Embryonic facial prominence (tissue), 1 donor: ENCODE results near the gene PSMD3.
A peak's percentile ranks its signal among the peaks of the same experiment; 100 is the strongest.

Source experiments
- DNase-seq: peaks from one replicate; pipeline ENCODE4 v3.0.0-alpha.2; 2016; ENCODE audit errors: extremely low spot score

Gene PSMD3

DNA sequence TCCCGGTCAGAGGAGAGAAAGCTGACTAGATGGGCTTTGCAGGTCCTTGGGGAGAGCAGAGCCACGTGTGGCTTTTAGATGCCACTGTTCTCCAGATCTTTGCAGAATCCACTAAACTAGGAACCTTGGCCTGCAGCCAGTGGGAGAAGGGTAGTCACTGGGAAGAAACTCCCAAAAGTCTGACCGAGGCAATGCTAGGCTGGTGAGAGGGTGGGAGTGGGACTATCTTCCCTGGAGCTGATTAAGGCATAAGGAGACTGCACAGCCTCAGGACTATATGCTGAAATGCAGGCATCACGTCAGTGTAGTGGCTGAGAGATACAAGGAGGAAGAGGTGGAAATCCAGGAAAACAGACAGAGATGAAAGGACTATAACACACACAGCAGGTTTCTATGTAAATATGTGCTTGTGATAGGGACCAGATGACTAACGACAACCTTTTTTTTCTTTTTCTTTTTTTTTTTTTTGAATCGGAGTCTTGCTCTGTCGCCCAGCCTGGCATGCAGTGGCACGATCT, 20.0 kb upstream of the PSMD3 start:
- no peak for DNase-seq

DNA sequence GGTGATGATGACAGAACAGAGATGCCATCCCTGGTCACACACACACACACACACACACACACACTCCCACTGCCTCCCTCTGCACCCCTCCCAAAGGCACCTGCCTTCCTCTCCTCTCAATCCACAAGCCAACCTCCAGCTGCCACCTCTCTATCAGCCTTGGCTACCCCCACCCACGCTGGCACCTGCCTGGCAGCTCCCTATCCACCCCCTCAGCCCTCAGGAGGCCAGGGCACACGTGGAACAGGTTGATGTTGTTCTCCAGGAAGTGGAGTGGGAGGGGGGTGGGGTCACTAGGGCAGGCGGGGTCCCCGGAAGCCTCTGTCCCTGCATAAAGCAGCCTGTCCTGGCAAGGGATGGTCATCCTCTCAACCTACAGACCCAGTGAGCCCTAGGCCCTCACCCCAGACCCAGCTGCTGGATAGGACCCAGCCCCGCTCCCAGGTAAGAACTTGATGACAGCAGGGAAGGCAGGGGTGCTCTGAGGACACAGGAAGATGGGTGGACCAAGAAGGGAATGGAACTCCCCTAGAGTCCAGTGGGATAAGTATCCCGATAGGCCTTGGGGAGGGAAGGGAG, 17.9 kb upstream of the PSMD3 start, which contains the start of gene GSDMA:
TSS of gene GSDMA (plus strand) at position 363 of the 579 bp plus-strand sequence. CDS start 2,684 bp downstream, outside the sequence.
- no peak for DNase-seq

DNA sequence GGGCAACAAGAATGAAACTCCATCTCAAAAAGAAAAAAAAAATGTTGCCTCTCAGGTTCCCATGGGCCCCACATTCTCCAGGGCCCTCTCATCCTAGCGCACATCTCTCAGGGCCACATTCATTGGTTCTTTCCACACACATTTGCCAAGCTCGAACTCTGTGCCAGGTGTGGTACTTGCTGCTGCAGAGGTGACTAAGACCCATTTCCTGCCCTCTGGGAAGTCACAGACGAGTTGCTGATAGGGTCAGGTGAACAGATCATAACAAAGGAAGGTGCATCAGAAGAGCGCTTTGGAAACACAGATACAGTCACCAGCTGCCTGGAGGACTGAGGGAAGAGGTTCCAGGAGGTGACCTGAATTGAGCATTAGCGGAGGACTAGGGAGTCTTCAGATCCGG, 16.8 kb upstream of the PSMD3 start:
- DNase-seq: no peak

DNA sequence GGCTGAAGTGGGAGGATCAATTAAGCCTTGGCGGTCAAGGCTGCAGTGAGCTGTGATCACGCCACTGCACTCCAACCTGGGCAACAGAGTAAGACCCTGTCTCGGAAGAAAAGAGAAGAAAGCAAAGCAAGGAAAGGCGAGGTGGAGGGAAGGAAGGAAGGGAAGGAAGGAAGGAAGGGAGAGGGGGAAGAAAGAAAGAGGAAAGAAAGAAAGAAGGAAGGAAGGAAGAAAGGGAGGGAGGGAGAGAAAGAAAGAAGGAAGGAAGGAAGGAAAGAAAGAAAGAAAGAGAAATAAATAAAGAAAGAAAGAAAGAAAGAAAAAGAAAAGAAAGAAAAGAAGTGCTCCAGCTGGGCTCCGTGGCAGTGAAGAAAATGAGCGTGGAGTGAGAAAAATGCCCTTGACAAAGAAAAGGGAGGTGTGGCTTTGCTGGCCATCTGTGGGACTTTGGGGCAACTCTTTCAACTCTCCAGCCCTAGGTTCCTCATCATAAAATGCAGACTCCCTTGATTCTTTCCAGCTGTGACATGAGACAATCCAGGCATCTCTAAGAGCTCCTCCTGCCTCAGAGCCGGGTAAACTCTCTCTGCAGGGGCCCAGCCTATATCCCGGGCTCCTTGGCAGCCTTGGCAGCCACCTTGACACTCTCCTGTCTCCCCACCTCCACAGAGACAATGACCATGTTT, 15.4 kb upstream of the PSMD3 start:
- no peak for DNase-seq

DNA sequence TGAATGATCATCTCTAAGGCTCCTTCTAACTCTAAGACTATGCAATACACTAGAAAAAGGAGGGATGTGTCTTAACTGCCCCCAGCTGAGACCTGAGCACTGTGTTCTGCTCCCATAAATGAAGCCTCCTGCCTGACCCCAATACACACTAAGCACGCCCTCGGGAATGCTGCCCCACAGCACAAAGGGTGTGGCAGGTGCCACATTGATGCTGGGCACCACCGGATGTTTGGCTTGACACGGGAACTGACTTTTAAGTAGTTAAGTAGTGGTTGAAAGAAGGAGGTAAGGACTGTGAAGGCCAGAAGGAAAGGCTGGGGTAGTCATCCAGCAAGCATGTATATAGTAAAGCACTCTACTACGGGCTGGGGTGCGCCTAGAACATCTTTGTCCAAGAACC, 13.8 kb upstream of the PSMD3 start:
- no peak for DNase-seq

DNA sequence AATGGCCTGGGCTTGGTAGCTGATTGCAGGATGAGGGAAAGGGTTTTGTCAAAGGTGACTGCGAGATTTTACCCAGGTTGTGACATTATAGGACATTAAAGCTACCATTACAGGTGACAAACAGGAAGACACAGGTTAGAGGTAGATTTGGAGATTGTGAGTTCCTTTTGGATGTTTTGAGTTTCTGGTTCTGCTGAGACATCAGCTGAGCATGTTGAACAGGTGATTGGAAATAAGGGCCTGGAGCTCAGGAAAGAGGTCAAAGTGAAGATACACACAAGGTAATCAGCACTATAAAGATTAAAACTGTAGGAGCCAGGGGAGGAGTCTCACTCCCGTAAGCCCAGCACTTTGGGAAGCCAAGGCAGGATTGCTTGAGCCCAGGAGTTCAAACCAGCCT, 11.8 kb upstream of the PSMD3 start:
- DNase-seq: no peak

DNA sequence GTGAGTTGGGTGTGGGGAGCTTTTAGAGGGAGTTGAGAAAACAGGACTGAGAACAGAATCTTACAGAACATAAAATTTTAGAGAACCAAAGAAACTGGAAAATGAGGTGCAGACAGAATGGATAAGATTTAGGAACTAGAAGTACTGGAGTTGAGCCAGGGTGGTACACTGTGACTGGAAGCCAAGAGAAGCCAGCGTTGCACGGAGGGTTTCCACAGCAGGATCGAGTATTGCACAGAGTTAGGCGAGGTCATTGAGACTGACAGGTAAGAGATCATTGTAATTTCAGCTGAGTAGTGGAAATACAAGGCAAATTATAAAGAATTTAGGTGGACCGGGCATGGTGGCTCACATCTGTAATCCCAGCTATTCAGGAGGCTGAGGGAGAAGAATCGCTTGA, 11.2 kb upstream of the PSMD3 start:
- no peak for DNase-seq

DNA sequence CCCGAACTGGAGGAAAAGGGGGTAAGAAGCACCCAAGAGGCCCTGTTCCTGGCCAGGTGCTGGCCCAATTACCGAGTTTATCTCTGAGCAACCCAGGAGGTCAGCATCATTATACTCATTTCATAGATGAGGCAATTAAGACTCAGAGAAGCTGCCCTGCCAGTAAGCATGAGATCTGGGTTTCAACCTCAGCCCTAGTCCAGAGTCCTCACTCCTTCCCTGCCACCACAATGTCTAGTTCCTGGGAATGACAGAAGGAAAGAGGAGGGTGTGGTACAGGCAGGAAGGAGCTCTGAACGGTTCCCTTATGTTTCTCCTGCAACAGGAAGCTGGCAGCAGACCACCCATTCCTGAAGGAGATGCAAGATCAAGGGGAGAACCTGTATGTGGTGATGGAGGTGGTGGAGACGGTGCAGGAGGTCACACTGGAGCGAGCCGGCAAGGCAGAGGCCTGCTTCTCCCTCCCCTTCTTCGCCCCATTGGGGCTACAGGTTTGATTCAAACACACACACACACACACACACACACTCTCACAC, 10.4 kb upstream of the PSMD3 start:
- no peak for DNase-seq

DNA sequence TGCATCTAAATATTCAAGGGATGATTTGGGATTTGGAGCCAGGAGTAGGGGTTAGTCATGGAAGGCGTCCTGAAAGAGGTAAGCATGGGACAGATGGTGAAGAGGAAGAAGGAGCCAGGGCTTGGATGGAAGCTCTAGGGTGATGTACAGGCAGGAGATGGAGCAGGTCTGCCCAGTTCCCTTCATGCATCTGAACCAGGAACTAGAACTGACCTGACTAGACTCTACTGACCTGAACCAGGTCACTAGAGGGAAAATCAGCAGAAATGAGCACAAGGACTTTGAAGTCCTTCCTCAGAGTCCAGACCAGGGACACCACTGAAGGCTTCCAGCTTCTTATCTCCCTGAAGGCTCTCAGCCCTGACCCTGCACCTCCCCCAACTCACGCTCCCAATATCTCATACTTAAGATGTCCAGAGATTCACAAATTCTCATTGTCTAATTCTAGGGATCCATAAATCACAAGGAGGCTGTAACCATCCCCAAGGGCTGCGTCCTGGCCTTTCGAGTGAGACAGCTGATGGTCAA, 9.5 kb upstream of the PSMD3 start:
- no peak for DNase-seq

DNA sequence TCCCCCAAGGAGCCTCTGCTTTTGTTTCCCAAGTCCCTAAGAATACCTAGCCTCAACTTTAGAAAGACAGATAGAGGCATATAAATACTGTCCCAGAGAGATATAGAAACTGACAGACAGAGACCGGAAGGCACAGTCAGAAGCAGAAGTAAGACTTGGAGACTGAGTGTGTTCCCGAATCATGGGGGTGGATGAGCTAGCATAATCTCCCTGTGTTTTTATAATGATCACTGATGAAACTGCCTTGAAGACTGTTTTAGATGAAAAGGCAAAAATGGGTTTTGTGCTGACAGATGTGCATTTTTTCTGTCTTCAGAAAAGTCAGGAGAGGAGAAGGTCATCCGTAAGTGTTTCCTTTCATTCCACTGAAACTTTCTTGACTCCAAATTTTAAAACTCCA, 8.3 kb upstream of the PSMD3 start:
- no peak for DNase-seq

DNA sequence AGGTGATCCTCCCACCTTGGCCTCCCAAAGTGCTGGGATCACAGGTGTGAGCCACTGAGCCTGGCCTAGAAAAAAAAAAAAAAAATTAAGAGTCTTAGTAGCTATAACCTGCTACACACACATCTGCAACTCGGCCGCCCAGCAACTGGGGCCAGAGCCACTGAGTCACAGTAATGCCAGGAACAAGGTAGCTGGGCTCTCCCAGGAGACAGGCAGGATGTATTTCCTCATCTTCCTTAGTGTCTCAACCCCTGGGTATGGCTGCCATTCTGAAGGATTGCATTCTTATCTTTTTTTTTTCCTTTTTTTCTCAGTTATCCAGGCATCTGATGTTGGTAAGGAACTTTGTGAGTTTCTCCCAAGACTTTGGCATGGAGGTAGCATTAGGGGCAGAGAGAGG, 7.1 kb upstream of the PSMD3 start:
- DNase-seq: no peak

DNA sequence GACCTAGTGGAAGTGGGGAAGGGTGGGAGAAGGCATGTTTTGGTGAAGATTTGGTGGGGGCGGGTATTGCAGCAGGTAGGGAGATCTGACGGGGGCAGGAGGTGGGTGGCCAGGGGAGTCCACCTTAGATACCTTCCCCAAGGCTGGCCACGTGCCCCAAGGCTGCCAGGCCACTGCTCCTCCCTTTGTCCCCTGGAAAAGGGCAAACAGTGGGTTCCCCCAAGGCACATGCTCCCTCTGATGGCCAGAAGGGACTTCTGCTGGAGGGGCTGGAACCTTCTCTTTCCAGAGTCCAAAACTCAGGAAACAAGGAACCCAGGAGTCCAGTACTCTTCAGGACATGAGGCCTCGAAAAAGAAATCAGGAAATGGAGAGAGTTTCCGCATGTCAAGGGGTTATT, 6.2 kb upstream of the PSMD3 start:
- DNase-seq: no peak

DNA sequence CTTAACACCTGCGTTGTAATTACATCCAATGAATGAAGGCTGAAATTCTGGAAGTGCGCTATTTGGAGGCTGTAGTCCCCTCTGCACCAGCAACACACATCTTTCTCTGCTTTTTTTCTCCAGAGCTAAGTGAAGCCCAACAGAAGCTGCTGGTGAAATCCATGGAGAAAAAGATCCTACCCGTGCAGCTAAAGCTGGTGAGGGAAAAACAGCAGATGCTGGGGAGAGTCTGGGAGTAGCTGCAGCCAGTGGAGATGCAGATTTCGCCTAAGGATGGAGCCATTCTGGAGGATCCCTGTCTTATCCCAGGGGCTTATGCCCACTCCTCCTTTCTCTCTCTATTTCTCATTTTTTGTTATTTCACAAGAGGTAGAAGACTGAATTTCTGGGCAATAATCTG, 4.8 kb upstream of the PSMD3 start:
- no peak for DNase-seq

DNA sequence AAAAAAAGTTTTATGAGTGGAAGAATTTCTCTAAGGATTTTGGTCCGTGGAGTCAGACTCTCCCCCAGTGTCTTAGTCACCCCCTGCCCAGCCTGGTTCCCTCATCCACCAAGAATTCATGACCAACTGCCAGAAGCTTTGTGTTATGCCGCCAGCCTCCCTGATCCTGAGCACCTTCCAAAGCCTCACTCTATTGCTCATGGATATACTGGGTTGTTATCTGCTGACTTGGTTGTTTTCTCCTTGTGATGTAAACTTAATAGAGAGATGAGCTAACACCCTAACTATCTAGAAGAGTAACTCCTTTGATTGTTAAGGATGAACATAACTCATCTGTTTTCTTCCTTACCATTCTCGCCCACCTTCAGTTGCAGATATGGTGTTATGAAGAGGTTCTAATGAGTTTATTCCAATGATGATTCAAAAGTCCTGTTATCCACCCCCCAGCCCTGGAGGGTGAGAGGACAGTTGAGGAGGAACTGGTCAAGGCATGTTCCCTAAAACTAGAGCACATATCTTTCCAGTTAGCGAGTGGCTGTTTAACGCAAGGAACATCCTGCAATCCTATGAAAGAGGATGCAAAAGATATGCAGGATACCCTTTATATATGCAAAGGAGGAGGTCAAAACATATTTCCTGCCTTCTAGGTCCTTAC, 1.5 kb upstream of the PSMD3 start:
- no peak for DNase-seq

DNA sequence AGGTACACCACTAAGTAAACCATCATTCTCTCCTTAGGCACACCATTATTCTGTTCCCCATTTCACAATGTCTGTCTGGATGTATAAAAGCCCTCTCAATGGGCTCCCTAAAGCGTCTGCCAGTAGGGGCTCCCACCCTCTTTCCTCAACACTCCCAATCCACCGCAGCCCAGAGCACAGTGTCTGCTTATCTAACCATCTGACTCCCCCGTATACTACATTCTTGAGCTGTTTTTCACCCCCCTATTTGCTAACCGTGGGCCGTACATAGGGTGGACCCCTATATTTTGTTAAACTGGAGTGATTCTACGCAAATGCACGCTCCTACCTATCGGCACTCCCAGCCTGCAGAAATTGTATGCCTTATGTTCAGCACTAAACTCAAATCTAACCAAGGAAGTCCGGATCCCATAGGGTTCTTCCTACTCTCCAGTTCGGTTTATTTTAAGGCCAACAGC, 685 bp upstream of the PSMD3 start:
- peak; percentile 40 for DNase-seq

DNA sequence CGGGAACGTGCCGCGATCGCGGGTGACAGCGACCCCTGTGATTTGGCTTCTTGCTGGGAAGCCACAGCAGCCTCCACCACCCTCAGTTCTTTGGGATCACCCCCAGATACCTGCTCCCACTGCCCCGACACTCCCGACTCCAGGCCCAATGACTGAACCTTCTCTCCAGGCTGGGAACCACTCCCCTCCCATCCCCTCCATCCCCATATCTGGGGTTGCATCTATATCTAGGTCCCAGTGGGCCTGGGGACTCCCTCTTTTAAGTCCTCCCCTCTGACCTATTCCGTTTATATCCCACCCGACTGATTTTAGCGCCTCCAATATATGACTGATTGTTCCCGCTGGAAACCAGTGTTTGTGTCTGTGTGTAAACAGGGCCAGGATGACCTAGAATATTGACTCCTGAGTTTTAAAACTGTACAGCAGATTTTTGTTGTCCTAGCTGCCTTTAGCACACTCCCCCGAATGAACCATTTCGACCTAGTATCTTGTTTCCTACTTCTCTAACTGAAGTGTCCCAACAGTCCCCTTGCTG, 667 bp downstream of the PSMD3 start:
- no peak for DNase-seq

DNA sequence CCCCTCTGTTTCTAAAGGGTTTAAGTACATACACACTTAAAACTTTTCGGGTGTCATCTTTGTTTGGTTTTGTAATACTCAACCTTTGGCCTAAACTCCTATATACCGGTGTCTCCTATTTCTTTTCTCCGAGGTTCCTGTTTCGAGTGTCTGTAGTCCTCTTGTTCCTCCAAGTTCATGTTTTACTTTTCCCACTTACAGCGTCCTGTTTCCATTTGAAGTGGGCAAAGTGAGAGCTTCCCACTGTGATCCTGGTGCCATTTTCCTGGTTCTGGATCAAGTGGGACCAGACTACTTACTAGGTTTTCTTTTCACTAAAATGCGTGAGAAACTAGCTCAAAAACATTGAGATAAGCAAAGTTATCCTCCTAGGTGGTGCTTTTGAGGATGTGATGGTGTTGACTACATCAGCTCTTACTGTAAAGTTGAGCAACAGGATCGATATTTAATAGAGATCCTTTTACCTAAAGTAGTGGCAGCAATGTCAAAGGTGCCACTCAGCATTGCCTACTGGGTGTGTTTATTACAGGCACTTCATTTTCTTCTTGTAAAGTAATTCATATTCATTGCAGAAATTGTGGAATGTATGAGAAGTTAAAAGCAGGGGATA, 1.3 kb downstream of the PSMD3 start:
- DNase-seq: no peak

DNA sequence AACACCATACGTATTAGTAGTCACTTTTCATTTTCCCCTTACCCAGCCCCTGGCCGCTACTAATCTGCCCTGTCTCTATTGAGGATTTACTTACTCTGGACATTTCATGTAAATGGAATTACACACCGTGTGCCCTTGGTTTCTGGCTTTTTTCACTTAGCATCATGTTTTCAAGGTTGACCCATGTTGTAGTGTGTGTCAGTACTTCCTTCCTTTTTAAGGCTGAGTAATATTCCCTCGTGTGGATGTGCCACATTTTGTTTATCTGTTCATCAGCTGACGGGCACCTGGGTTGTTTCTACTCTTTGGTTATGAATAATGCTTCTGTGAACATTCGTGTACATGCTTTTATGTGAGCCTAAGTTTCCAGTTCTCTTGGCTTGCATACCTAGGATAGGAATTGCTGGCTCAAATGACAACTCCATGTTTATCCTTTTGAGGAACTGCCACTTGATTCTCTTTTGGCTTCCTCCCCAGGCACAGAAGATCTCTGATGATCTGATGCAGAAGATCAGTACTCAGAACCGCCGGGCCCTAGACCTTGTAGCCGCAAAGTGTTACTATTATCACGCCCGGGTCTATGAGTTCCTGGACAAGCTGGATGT, 7.7 kb downstream of the PSMD3 start:
- no peak for DNase-seq

DNA sequence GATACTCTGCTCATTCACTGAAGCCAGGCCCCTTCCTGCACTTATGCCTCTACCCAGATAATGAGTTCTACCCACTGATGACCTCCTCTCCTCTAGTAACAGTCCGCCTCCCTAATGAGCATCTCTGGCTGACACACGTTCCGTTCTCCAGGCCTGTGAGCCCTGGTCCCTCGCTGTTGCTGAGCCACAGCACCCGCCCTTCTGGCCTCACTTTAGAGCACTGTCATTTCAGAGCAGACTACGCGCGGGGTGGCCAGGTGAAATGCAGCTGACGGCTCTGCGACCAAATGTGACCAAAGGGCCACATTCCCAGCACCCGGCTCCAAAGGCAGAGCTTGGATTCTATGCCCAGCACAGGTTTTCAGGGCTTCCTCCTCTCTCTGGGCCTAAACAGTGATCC, 13.8 kb downstream of the PSMD3 start:
- no peak for DNase-seq

DNA sequence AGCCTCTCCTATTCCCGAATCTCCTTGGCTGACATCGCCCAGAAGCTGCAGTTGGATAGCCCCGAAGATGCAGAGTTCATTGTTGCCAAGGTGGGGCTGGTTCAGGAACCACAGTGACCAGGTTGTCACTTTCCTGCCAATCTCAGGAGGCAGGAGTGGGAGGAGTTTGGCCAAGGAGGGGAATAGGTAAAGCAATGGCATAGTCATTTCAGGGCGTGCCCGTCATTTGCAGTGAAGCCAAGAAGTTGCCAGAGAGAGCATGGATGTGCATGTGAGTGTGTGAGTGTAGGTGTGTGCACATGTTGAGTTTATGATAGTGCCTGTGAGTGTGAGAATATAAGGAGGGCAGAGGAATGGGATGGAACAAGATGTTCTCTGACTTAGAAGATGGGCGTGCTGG, 14.8 kb downstream of the PSMD3 start:
- no peak for DNase-seq

DNA sequence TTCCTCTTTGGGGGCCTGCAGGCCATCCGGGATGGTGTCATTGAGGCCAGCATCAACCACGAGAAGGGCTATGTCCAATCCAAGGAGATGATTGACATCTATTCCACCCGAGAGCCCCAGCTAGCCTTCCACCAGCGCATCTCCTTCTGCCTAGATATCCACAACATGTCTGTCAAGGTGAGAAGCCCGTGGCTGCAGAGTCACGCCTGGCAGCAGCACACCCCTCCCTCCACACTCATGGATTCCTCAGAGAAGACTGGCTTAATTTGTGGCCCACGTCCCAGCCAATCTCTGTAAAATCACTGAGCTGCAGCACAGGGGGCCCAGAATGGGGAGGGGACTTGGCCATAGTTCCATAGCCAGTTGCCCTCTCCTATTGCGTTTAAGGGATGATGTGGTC, 15.6 kb downstream of the PSMD3 start:
- DNase-seq: no peak
